Gastroesophageal sphincter (tissue), 3 donors: ENCODE results near the gene PRMT1.

ENCODE experiments used
- CTCF ChIP-seq, 4 experiments: fragments of 200-600 bp in 2 of 4; fragments of 450-650 bp in 2 of 4; sonication (generic) in 1 of 4; IDR thresholded peaks; one replicate each; pipeline ENCODE4 v1.5.1; 2017 to 2019; ENCODE audit warnings: antibody characterized with exemption in 4 of 4, mild to moderate bottlenecking in 2 of 4, moderate library complexity in 2 of 4
- POLR2A ChIP-seq, 2 donors: fragments of 450-650 bp; IDR thresholded peaks; one replicate each; pipeline ENCODE4 v1.6.1; 2017; ENCODE audit warnings: antibody characterized with exemption in 2 of 2, mild to moderate bottlenecking in 2 of 2, moderate library complexity in 1 of 2

DNA sequence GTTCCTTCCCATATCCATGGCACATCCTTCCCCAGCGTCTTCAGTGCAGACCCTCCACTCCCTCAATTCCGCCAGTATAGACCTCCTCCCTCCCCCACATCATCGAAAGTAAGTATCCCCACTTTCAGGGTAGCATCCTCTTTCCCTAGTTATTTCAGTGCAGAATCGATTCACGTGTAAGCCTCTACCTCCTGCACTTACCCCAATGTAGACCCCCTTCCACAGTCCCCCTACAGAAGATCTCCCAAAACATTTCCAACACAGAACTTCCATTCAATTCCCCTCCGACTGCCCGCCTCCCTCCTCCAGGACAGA, 12.1 kb upstream of the PRMT1 start:
- TF ChIP-seq CTCF (IDR thresholded peaks at IDR 0.05) (no peak), POLR2A (IDR thresholded peaks at IDR 0.05) (no peak)
